ENCODE measurements around the gene TXLNG.

The TXLNG gene

GRCh38 chrX:16785247-16786138 is 773 bp upstream of the TXLNG start:
- no peak for DNase-seq (ENCODE audit: low read depth)

DNA sequence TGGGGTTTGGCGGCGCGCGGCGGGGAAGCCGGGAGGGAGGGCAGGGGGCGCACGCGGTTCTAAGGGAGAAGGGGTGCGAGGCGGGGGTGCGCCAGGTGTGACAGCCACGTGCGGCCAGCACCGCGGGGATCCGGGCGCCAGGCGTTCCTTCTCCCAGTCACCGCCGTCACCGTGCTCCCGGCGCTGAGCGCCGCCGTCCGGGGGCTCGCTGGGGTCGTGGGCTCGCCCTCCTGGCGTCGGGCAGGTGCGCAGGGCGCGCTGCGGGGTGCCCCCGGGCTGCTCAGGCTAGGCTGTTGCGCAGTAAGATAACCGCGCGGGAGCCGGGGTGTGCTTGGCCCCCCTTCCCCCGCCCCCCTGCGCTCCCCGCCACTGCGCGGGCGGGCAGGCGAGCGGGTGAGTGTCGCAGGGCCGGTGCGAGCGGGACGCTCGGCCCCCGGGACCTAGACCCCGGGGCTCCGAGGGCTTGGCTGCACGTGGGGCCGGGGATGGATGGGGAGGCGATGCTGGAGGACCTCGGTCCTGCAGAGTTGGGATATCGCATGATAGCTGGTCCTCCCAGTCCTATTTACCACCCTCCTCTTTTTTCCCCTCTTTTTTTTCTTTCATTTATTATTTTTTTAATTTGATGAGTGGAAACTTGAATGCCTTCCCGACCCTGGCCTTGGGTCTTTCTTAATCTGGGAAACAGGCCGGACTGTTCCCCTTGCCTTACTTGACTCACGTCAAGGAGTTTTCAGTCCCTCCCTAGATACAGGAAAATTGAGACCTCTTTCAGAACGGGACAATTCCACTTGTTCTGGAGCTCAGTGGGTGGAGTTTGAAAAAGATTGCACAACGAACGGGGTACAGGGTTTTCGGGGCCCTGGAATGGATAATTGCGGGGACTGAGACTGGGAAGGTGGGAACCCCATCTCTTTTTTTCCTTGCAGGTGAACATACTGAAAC is 797 bp downstream of the TXLNG start:
- no peak for DNase-seq (ENCODE audit: low read depth)

DNA sequence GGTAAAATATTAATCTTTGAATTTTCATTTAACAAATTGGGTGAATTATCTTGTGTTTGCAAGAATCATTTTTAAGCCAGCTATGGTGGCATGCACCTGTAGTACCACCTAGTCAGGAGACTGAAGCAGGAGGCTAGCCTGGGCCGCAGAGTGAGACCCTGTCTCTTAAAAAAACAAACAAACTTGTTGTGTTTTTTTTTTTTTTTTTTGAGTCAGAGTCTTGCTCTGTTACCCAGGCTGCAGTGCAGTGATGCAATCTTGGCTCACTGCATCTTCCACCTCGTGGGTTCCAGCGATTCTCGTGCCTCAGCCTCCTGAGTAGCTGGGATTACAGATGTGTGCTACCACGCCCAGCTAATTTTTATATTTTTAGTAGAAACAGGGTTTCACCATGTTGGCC is 2.2 kb downstream of the TXLNG start:
- no peak for DNase-seq (ENCODE audit: low read depth)

DNA sequence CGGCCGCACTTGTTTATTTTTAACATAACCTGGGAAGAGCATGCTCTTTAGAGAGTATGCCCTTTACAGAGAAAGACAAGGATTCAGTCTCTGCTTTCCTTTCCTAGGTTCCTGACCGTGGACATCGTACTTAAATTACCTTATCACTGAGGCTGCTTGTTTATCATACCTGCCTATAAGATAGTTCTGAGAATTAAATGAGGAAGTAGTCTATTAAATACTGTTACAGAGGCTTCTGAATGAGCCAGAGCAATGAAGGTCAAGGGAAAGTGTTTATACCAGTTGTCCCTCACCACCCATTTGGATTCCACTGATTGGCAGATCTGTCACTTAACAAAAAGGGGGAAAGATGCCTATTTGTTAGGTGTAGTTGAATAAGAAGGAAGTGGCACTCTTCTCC is 10.0 kb downstream of the TXLNG start:
- DNase-seq (ENCODE audit: low read depth), result no peak

GRCh38 chrX:16797358-16797757 is 11.1 kb downstream of the TXLNG start:
- DNase-seq (ENCODE audit: low read depth), result no peak

GRCh38 chrX:16797841-16798240 is 11.6 kb downstream of the TXLNG start:
- no peak for DNase-seq (ENCODE audit: low read depth)

GRCh38 chrX:16804923-16805464 is 18.7 kb downstream of the TXLNG start:
- DNase-seq (ENCODE audit: low read depth), result no peak

DNA sequence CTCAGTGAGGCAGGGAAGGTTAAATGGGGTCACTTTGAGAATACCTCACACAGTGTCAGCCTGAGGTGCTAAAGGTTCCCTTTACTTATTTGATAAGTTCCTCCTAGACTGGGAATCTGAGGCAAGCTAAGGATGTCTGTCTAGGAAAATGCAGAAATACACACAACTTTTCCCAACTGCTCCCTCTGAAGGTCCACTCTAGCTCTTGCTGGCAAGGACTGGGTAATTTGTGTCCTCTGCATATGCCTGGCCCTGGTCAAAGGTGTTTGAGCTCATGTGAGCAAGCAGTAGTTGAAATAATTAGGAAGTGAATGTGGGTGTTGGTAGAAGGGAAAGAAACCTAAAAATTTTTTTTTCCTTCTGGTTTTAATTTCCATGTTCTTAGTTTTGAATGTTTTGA is 21.3 kb downstream of the TXLNG start:
- DNase-seq (ENCODE audit: low read depth), result no peak

- DNase-seq (ENCODE audit: low read depth), result no peak
These were observed 21.8 kb downstream of the TXLNG start for GRCh38 chrX:16807976-16808542.

DNA sequence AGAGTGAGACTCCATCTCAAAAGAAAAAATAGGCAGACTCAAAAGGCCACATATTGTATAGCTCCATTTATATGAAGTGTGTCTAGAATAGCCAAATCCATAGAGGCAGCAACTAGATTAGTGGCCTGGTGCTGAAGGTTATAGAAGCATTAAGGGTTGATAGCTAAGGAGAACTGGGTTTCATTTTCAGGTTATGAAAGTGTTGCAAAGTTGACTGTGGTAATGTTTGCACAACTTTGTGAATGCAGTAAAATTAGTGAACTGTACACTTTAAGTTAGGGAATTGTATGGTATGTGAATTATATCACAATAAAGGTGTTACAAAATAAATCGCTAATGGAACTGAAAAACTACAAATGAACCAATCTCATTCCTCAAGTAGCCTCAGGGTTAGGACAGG is 28.3 kb downstream of the TXLNG start:
- no peak for DNase-seq (ENCODE audit: low read depth)

DNA sequence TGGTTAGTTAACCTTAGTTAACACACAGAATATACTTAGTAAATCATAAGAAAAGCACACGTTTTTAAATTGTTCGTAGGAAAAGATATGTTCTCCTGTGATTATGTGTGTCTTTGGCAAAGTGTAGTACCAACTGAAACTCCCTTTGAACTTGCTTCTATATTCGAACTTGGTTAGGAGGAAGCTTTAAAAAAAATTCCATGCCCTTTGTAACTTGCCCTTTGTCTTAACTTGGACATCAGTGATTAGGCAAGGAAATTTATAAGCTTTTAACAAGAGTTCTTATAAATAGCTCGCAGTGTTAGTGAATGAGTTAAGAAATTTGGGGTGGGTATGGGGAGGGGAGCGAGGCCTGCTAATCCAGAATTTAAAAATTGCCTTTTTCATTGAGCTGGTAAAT is 33.4 kb downstream of the TXLNG start:
- no peak for DNase-seq (ENCODE audit: low read depth)

DNA sequence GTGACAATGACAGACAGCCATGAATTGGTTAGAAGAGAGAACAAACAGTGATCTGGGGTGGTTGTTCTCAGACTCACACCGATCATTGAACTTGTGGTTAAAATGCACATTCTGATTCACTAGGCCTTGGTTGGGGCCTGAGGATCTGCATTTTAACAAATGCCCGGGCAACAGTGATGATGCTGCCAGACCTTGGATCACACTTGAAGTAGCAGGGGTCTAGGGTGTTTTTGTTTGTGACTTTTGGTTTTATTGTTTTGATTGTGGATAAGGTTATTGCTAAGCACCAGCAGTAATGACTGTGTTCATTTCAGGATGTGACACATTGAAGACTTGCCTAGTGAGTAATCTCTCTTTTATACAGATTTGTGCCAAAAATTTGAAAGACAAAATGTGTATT is 36.5 kb downstream of the TXLNG start:
- DNase-seq (ENCODE audit: low read depth), result no peak

- DNase-seq (ENCODE audit: low read depth), result no peak
These were observed 39.2 kb downstream of the TXLNG start for GRCh38 chrX:16825264-16826035.

DNA sequence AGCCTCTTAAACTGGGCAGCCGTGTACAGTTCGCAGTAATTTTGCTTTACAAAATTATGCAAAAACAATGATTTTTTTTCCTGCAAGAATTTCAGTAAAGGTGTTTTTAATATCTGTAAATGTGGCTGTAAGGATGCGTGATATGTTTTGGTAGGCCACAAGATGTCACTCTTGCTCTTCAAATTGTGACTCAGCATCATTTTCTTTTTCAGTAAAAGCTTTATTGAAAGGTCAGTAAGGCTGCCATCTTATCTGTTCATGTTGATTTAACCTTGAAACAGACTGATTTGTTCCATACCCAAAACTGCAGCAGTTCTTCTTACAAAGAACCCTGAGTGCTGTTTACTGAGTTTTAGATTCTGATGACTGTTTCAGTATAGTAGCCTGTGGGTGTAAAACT is 39.9 kb downstream of the TXLNG start:
- no peak for DNase-seq (ENCODE audit: low read depth)

DNA sequence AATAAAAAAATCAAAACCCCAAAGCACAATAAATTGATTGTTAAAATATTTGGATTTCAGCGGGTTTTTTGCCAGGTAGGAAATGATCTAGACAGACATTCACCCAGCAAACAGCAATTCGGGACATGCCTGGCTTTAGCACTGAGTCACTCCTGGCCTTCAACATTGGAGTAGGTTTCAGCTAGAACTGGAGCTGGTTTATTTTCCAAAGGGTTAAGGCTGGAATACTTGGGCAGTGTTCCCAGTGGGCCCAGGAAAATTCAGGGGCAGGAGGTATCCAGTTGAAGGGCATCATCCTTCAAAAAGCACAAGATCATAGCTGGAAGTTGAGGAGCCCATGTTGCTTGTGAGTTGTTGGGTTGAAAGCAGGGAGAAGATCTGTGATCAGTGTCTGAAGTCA is 41.0 kb downstream of the TXLNG start:
- DNase-seq (ENCODE audit: low read depth), result no peak

DNA sequence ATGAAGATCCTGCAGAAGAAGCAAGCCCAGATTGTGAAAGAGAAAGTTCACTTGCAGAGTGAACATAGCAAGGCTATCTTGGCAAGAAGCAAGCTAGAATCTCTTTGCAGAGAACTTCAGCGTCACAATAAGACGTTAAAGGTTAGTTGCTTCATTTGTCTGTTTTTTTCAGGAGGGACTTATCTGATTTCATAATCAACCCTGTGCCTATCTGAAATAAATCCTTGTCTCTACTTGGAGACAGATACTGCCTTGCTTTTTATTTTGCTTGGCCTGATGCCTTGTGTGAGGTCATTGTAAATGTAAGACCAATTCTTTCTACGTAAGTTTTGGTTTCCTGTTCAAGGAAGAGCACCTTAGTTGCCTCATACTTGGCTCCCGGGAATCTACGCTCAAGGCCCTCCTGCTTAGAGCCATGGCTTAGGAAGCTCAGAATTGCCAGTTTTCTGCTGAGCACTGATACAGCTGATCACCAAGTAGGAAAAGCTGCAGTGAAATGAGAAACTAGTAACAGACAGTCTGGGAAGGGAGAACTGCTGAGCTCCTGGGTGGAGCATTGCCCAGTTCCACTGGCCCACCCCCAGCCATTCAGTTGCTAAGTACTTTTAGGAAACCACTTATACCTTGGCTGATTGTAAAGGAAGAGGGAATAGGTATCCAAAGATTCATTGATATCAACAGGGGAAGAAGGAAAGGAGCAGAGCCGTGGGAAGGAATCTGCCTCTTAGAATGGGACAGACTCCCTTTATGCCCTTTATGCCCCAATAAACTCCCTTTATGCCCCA is 42.0 kb downstream of the TXLNG start:
- no peak for DNase-seq (ENCODE audit: low read depth)

DNA sequence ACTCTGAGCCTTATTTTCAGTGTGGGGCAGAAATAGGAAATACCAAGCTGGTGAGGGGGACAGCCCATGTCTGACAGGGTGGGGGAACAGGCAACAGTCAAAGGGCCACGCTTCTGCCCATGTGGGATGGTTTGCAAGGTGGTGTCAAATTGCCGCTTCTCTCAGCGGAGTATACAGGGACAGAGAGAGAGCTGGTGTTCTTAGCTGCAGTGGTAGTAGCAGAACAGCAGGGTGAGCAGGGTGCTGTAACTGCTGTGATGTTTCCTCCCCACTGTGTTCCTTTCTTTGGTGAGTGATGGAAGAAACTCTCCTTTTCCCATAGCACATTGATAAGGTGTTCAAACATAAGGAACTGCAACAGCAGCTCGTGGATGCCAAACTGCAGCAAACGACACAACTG is 46.0 kb downstream of the TXLNG start:
- no peak for DNase-seq (ENCODE audit: low read depth)

DNA sequence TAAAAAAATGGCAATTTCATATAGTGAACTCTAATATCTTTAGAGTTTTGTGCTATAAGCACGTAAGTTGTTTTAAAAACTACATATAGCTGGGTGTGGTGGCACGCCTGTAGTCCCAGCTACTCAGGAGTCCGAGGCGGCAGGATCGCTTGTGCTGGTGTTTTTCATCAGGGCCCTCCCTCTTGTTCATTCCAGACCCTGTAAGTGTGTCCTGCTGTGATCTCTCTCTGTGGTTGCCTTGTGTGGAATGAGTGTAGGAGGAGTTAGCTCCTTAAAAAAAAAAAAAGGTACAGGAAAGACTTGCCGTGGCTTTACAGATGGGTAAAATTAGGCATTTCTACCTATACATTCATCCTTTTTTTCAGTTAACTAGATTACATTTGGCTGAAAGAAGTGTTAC is 48.5 kb downstream of the TXLNG start:
- DNase-seq (ENCODE audit: low read depth), result no peak

DNA sequence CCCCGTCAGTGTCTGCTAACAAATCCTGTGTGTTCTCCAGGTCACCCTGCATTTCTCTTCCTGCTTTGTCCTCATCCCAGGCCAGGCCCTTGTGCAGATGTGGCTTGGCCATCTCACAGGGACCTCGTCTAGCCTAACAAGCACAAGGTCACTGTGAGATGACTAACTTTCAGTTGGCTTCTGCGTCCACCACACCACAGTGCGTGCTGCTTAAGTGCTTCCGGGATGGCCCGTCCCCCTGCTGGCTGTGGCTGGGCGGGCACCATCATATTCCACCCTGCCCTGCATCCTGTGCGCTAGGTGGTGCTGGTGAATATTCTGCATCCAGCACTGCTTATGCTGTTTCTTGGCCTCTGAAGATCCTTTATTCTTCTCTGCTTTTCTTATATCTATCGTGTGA is 50.1 kb downstream of the TXLNG start:
- no peak for DNase-seq (ENCODE audit: low read depth)

- no peak for DNase-seq (ENCODE audit: low read depth)
These were observed 52.2 kb downstream of the TXLNG start for GRCh38 chrX:16838202-16839066.
